HCT116 (cell line): ENCODE data around the gene RAB31. TPM values are rescaled to one million over a fixed set of nuclear protein-coding genes. Genes with fewer than 3 reads are reported as not detected.
A peak's percentile ranks its signal among the peaks of the same experiment; 100 is the strongest.

Experiments
- ATAC-seq: fragments of 200-7000 bp; cut with Tn5 transposase; 2 replicates; pipeline ENCODE4 v1.9.1; 2020; ENCODE audit warnings: mild to moderate bottlenecking, moderate library complexity
- BruUV-seq: library from RNA; stranded (reverse); fragments of 400-500 nt; replicated peaks from 2 replicates; lab custom pipeline; 2021; lab: Mats Ljungman, UMichigan
- CTCF ChIA-PET: fragments of 300-600 bp; sonication (Branson Sonifier 250); formaldehyde crosslinking; loops from one replicate; lab custom pipeline; 2021; ENCODE audit warnings: antibody characterized with exemption; lab: Charles Lee
- POLR2A ChIA-PET: fragments of 300-600, 350-600 bp; sonication (Branson Sonifier 250); formaldehyde crosslinking; loops from one replicate; lab custom pipeline; 2021; ENCODE audit warnings: antibody characterized with exemption; lab: Charles Lee
- RAD21 ChIA-PET, 2 experiments: fragments of 300-600 bp; sonication (Branson Sonifier 250); formaldehyde crosslinking; loops; one replicate each; lab custom pipeline; 2023; ENCODE audit warnings: low total read pairs in 2 of 2; ENCODE audit not compliant: uncharacterized antibody in 2 of 2, unreplicated experiment in 2 of 2, low non-redundant PET in 1 of 2; lab: Charles Lee
- DNase-seq: peaks from one replicate; pipeline ENCODE4 v3.0.0-alpha.2; 2010; ENCODE audit warnings: low read depth, low spot score
- H2AFZ ChIP-seq: fragments of 200-600 bp; shearing (Covaris generic), sonication (generic); 2 replicates; pipeline ENCODE4 v1.6.1; 2017; ENCODE audit warnings: low read depth, mixed run types, mixed read lengths, antibody characterized with exemption, low read length; ENCODE audit not compliant: poor library complexity, severe bottlenecking
- H3K27ac ChIP-seq: 2 replicates; pipeline ENCODE4 v1.5.1; 2012; ENCODE audit warnings: low read depth, low read length
- H3K27me3 ChIP-seq: fragments of 200-600 bp; sonication (generic); 2 replicates; pipeline ENCODE4 v1.6.1; 2016; ENCODE audit warnings: mixed run types, low read length, mixed read lengths; ENCODE audit not compliant: insufficient read depth
- H3K36me3 ChIP-seq, 2 experiments: fragments of 200-500 bp in 1 of 2; fragments of 200-600 bp in 1 of 2; sonication (Bioruptor generic) in 1 of 2; sonication (generic) in 1 of 2; 2 replicates each; pipeline versions ENCODE4 v1.5.1 to v1.6.1; 2014 to 2016; ENCODE audit warnings: low read length in 2 of 2, inconsistent platforms in 1 of 2, mixed read lengths in 1 of 2, mixed run types in 1 of 2; ENCODE audit not compliant: insufficient read depth in 2 of 2, control insufficient read depth in 1 of 2
- H3K4me1 ChIP-seq, 2 experiments: fragments of 200-600 bp in 1 of 2; sonication (generic) in 1 of 2; 2 replicates each; pipeline versions ENCODE4 v1.5.1 to v1.6.1; 2012 to 2017; ENCODE audit warnings: low read length in 2 of 2, inconsistent platforms in 1 of 2, mild to moderate bottlenecking in 1 of 2, mixed read lengths in 1 of 2, mixed run types in 1 of 2, moderate library complexity in 1 of 2; ENCODE audit not compliant: insufficient read depth in 2 of 2, control insufficient read depth in 1 of 2
- H3K4me2 ChIP-seq: fragments of 200-600 bp; sonication (generic); 2 replicates; pipeline ENCODE4 v1.6.1; 2017; ENCODE audit warnings: mixed run types, low read length, mixed read lengths
- H3K4me3 ChIP-seq, 2 experiments: fragments of 200-600 bp in 1 of 2; sonication (generic) in 1 of 2; replicated peaks in 1 of 2; 2 replicates each; pipeline ENCODE4 v1.5.1; 2011 to 2016; ENCODE audit warnings: low read length in 2 of 2, control low read depth in 1 of 2, low read depth in 1 of 2, mild to moderate bottlenecking in 1 of 2, mixed read lengths in 1 of 2, mixed run types in 1 of 2
- H3K79me2 ChIP-seq: fragments of 200-600 bp; sonication (generic); 2 replicates; pipeline ENCODE4 v1.6.1; 2017; ENCODE audit warnings: mild to moderate bottlenecking, mixed run types, low read length, moderate library complexity, mixed read lengths; ENCODE audit not compliant: insufficient read depth
- H3K9ac ChIP-seq: fragments of 200-600 bp; sonication (generic); 2 replicates; pipeline ENCODE4 v1.6.1; 2016; ENCODE audit warnings: low read length, mixed read lengths
- H3K9me2 ChIP-seq: fragments of 200-600 bp; sonication (generic), shearing (Covaris generic); 2 replicates; pipeline ENCODE4 v1.6.1; 2017; ENCODE audit warnings: mixed run types, mild to moderate bottlenecking, moderate library complexity; ENCODE audit not compliant: insufficient read depth
- H3K9me3 ChIP-seq, 2 experiments: fragments of 200-500 bp in 1 of 2; fragments of 200-600 bp in 1 of 2; sonication (Bioruptor generic) in 1 of 2; sonication (generic) in 1 of 2; 2 replicates each; pipeline ENCODE4 v1.6.1; 2014 to 2017; ENCODE audit warnings: low read length in 2 of 2, mixed read lengths in 2 of 2, inconsistent platforms in 1 of 2, low read depth in 1 of 2, mild to moderate bottlenecking in 1 of 2, mixed run types in 1 of 2, moderate library complexity in 1 of 2; ENCODE audit not compliant: control insufficient read depth in 1 of 2, insufficient read depth in 1 of 2
- H4K20me1 ChIP-seq: fragments of 200-600 bp; sonication (generic), shearing (Covaris generic); 2 replicates; pipeline ENCODE4 v1.6.1; 2017; ENCODE audit warnings: mixed run types, mild to moderate bottlenecking, moderate library complexity; ENCODE audit not compliant: insufficient read depth
- CBX3 ChIP-seq: IDR thresholded peaks from 2 replicates; pipeline ENCODE4 v1.6.1; 2012; ENCODE audit warnings: low read depth
- EZH2phosphoT487 ChIP-seq: fragments of 200-600 bp; IDR thresholded peaks from 2 replicates; pipeline ENCODE4 v1.6.1; 2018; ENCODE audit warnings: antibody characterized with exemption, borderline replicate concordance
- POLR2A ChIP-seq: IDR thresholded peaks from 2 replicates; pipeline ENCODE4 v1.7.0; 2011; ENCODE audit warnings: borderline replicate concordance; ENCODE audit not compliant: insufficient read depth, insufficient read length; ENCODE audit errors: extremely low read depth
- RAD21 ChIP-seq: IDR thresholded peaks from 2 replicates; pipeline ENCODE4 v1.6.1; 2012; ENCODE audit warnings: low read depth, mild to moderate bottlenecking
- SP1 ChIP-seq: IDR thresholded peaks from 2 replicates; pipeline ENCODE4 v1.6.1; 2012; ENCODE audit warnings: low read depth
- SRF ChIP-seq: IDR thresholded peaks from 2 replicates; pipeline ENCODE4 v1.6.1; 2012; ENCODE audit warnings: low read depth
- ZFX ChIP-seq: fragments of 450-650 bp; IDR thresholded peaks from 2 replicates; pipeline ENCODE4 v1.6.1; 2017
- intact Hi-C: fragments of 100-400 bp; cut with micrococcal nuclease; formaldehyde crosslinking; loops from 2 replicates; pipeline ENCODE4 v1.10.0; 2022
- total RNA-seq: library from RNA; stranded (reverse); gene quantifications from one replicate; pipeline ENCODE4 v1.2.1, GENCODE V29; 2021; ENCODE audit not compliant: unreplicated experiment
- TF ChIP-seq, protein P1 (sequence below), 3 experiments: fragments of 200-600 bp in 1 of 3; sonication (generic) in 1 of 3; IDR thresholded peaks in 2 of 3; conservative IDR thresholded peaks in 1 of 3; 2 replicates each; pipeline ENCODE4 v1.5.1; 2012 to 2017; ENCODE audit warnings: low read depth in 2 of 3, low read length in 2 of 3, antibody characterized with exemption in 1 of 3, borderline replicate concordance in 1 of 3, control low read depth in 1 of 3, mild to moderate bottlenecking in 1 of 3, mixed read lengths in 1 of 3, mixed run types in 1 of 3, moderate library complexity in 1 of 3; ENCODE audit not compliant: insufficient read depth in 1 of 3
- TF ChIP-seq, protein P2 (sequence below): IDR thresholded peaks from 2 replicates; pipeline ENCODE4 v1.6.1; 2012

RAB31 gene
- total RNA-seq, 1 experiment from 2014 or later: 46.9 TPM

- Histone ChIP-seq H3K4me3 (no peak overlapping the region), H3K27ac (no peak overlapping the region), H4K20me1 (no peaks in the 10 kb centered on the region), H3K4me2 (no peak overlapping the region), H3K27me3 (no peaks in the 10 kb centered on the region), H3K9me3 (no peaks in the 10 kb centered on the region), H3K9ac (no peak overlapping the region), H3K79me2 (no peaks in the 10 kb centered on the region), H3K4me1 (peaks cover 0 to 5% of the 10 kb centered on the region in 2 experiments; a peak in 1 of 4 replicates), H3K9me2 (no peaks in the 10 kb centered on the region), H3K36me3 (no peaks in the 10 kb centered on the region), H2AFZ (peak overlapping the region; percentile 1)
- DNase-seq (no peak), ATAC-seq (peak; percentile 30; the same call in 1 of the 2 replicates)
- BruUV-seq: no TSS peak
- intact Hi-C loops: no loop called here
- ChIA-PET RAD21 (no interaction called here), CTCF (interaction anchor here (1.0 to 1.3 kb wide), 2 partner anchors 11 to 82 kb away, joined by 3 to 4 read pairs; no protein-coding TSS in a partner anchor), POLR2A (no interaction called here)
- no peak for TF ChIP-seq POLR2A
- TF ChIP-seq SP1: no peak
- TF ChIP-seq, protein P1, sequence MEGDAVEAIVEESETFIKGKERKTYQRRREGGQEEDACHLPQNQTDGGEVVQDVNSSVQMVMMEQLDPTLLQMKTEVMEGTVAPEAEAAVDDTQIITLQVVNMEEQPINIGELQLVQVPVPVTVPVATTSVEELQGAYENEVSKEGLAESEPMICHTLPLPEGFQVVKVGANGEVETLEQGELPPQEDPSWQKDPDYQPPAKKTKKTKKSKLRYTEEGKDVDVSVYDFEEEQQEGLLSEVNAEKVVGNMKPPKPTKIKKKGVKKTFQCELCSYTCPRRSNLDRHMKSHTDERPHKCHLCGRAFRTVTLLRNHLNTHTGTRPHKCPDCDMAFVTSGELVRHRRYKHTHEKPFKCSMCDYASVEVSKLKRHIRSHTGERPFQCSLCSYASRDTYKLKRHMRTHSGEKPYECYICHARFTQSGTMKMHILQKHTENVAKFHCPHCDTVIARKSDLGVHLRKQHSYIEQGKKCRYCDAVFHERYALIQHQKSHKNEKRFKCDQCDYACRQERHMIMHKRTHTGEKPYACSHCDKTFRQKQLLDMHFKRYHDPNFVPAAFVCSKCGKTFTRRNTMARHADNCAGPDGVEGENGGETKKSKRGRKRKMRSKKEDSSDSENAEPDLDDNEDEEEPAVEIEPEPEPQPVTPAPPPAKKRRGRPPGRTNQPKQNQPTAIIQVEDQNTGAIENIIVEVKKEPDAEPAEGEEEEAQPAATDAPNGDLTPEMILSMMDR (IDR thresholded peaks at IDR 0.05 in 2 of 3, conservative IDR thresholded peaks at IDR 0.05 in 1 of 3; ENCODE audit: borderline replicate concordance in 1 of 3, insufficient read depth in 1 of 3, low read depth in 2 of 3, low read length in 2 of 3): no peak
- TF ChIP-seq, protein P2, sequence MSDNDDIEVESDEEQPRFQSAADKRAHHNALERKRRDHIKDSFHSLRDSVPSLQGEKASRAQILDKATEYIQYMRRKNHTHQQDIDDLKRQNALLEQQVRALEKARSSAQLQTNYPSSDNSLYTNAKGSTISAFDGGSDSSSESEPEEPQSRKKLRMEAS: no peak
These were observed 13.9 kb upstream of the RAB31 start for GRCh38 chr18:9694174-9694573.

- no peaks in the 10 kb centered on the region for H3K27me3 ChIP-seq
- H3K9me3 ChIP-seq: no peaks in the 10 kb centered on the region
- ATAC-seq (peak; percentile 87), DNase-seq (no peak)
- RAD21 ChIA-PET: no interaction called here
- no peak overlapping the region for H3K4me2 ChIP-seq
- TF ChIP-seq RAD21 (peak; percentile 55), CBX3 (no peak), POLR2A (no peak), ZFX (no peak), EZH2phosphoT487 (no peak), SRF (no peak)
- TF ChIP-seq, protein P2: no peak
- TF ChIP-seq, protein P1 (IDR thresholded peaks at IDR 0.05 in 2 of 3, conservative IDR thresholded peaks at IDR 0.05 in 1 of 3; ENCODE audit: borderline replicate concordance in 1 of 3, insufficient read depth in 1 of 3, low read depth in 2 of 3, low read length in 2 of 3): peak in 1 of 3 experiments; percentile 16; a peak in 1 of 6 replicates
- CTCF ChIA-PET: interaction anchor here (1.0 kb wide), 1 partner anchor 83 kb away, joined by 3 read pairs; no protein-coding TSS in a partner anchor
- H3K4me3 ChIP-seq: no peak overlapping the region
- no peak overlapping the region for H2AFZ ChIP-seq
- no peak overlapping the region for H3K9ac ChIP-seq
- H3K9me2 ChIP-seq: no peaks in the 10 kb centered on the region
- H4K20me1 ChIP-seq: no peaks in the 10 kb centered on the region
- no peaks in the 10 kb centered on the region for H3K79me2 ChIP-seq
- POLR2A ChIA-PET: no interaction called here
- no peak overlapping the region for H3K27ac ChIP-seq
- no TSS peak for BruUV-seq
- peaks cover 0 to 5% of the 10 kb centered on the region in 2 experiments; a peak in 1 of 4 replicates for H3K4me1 ChIP-seq
- H3K36me3 ChIP-seq: no peaks in the 10 kb centered on the region
- intact Hi-C loops: no loop called here
These were observed 13.1 kb upstream of the RAB31 start for GRCh38 chr18:9694952-9695495.
